DOHH2 (cell line): ENCODE measurements around the gene SEC63.

Experiments
- CTCF ChIP-seq: fragments of 200-600 bp; sonication (generic); IDR thresholded peaks from one replicate; pipeline ENCODE4 v1.5.1; 2014; ENCODE audit warnings: antibody characterized with exemption, mild to moderate bottlenecking, low read depth, low read length; ENCODE audit not compliant: poor library complexity, severe bottlenecking
- EZH2phosphoT487 ChIP-seq: fragments of 200-600 bp; sonication (generic); IDR thresholded peaks from 2 replicates; pipeline ENCODE4 v1.6.1; 2017; ENCODE audit warnings: borderline replicate concordance, mild to moderate bottlenecking, antibody characterized with exemption, low read length, moderate library complexity, mixed read lengths

- TF ChIP-seq CTCF (no peak), EZH2phosphoT487 (no peak)
Observed at GRCh38 chr6:107840636-107841274, 117.3 kb downstream of the SEC63 start.
